ENCODE data around the gene BTBD10.

DNA sequence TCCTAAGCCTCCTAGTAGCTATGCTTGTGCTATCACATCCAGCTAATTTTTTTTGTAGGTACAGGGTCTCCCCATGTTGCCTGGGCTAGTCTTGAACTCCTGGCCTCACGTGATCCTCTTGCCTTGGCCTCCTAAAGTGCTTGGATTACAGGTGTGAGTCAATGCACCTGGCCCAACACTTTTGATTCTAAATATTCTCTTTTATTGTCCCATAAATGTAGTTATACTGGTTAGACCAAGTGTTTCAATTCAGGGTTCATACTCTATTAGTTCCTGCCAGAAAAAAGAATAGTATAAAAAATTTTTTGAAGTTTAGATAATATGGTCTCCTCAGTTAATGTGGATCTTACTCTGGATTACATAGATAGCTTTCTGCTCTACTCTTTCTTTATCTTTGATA is 39.5 kb upstream of the BTBD10 start:
- TF ChIP-seq, protein P1, sequence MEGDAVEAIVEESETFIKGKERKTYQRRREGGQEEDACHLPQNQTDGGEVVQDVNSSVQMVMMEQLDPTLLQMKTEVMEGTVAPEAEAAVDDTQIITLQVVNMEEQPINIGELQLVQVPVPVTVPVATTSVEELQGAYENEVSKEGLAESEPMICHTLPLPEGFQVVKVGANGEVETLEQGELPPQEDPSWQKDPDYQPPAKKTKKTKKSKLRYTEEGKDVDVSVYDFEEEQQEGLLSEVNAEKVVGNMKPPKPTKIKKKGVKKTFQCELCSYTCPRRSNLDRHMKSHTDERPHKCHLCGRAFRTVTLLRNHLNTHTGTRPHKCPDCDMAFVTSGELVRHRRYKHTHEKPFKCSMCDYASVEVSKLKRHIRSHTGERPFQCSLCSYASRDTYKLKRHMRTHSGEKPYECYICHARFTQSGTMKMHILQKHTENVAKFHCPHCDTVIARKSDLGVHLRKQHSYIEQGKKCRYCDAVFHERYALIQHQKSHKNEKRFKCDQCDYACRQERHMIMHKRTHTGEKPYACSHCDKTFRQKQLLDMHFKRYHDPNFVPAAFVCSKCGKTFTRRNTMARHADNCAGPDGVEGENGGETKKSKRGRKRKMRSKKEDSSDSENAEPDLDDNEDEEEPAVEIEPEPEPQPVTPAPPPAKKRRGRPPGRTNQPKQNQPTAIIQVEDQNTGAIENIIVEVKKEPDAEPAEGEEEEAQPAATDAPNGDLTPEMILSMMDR (IDR thresholded peaks at IDR 0.05) = no peak
- TF ChIP-seq POLR2A (IDR thresholded peaks at IDR 0.05) = no peak
